A673 (cell line): ENCODE measurements around the gene YWHAG.

ENCODE experiments used
- CTCF ChIP-seq: fragments of 300-800, 200-600 bp; sonication (generic); conservative IDR thresholded peaks from 2 replicates; pipeline ENCODE4 v1.5.1; 2017; ENCODE audit warnings: low read depth, mild to moderate bottlenecking, antibody characterized with exemption, low read length, moderate library complexity, mixed read lengths
- EZH2 ChIP-seq: fragments of 200-600 bp; sonication (generic); IDR thresholded peaks from 2 replicates; pipeline ENCODE4 v1.6.1; 2017; ENCODE audit warnings: borderline replicate concordance, low read depth, mild to moderate bottlenecking, mixed read lengths, antibody characterized with exemption, low read length; ENCODE audit not compliant: poor library complexity, severe bottlenecking

DNA sequence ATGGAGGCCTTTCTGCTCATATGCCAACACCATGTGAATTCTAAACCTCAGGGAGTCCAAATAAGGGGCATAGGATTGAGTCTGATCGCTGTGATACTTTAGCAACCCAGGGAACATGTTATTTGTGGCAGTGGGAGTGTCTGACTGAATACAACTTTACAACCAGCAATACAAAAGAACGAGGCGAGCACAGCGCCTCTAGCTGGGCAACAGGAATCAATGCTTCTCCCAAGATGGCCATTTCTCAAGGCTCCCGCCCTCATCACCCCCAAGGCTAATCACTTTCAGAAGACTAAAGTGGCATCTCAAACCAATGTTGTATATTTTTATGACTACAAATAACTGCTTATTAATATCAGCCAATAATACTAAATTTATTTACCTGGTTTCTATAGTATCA is 28.1 kb downstream of the YWHAG start:
- TF ChIP-seq CTCF: peak; percentile 38
- no peak for TF ChIP-seq EZH2
